H1 (cell line): ENCODE results near the gene WFDC1. TPM values are rescaled to one million over a fixed set of nuclear protein-coding genes. Genes with fewer than 3 reads are reported as not detected.

Experiments used
- CTCF ChIA-PET: fragments of 300-600 bp; sonication (Branson Sonifier 250); formaldehyde crosslinking; loops from one replicate; lab custom pipeline; 2021; ENCODE audit not compliant: partially characterized antibody; lab: Charles Lee
- POLR2A ChIA-PET: fragments of 300-600 bp; sonication (Branson Sonifier 250); formaldehyde crosslinking; loops from one replicate; lab custom pipeline; 2021; ENCODE audit warnings: inconsistent platforms; ENCODE audit not compliant: partially characterized antibody; lab: Charles Lee
- DNase-seq, 2 experiments: peaks; one replicate each; pipeline versions ENCODE4 v3.0.0 to v3.0.0-alpha.2; 2010 to 2022; ENCODE audit warnings: low spot score in 2 of 2, low read depth in 1 of 2, mixed read lengths in 1 of 2
- FAIRE-seq: peaks from 2 replicates; lab custom pipeline; 2011; peaks lifted over from hg19 to GRCh38; lab: Jason Lieb, UNC
- H2AFZ ChIP-seq: 2 replicates; pipeline ENCODE4 v1.8.1; 2012; ENCODE audit warnings: low read length, inconsistent platforms
- H2AK5ac ChIP-seq: 2 replicates; pipeline ENCODE4 v1.6.1; 2013; ENCODE audit warnings: low read depth, low read length
- H2BK120ac ChIP-seq: replicated peaks from 2 replicates; pipeline ENCODE3; 2013; ENCODE audit warnings: low read depth, low read length, inconsistent platforms
- H2BK12ac ChIP-seq: 2 replicates; pipeline ENCODE4 v1.6.1; 2013; ENCODE audit warnings: low read depth, low read length
- H2BK15ac ChIP-seq: 2 replicates; pipeline ENCODE4 v1.6.1; 2013; ENCODE audit warnings: low read length
- H2BK20ac ChIP-seq: 2 replicates; pipeline ENCODE4 v1.6.1; 2013; ENCODE audit warnings: low read length
- H2BK5ac ChIP-seq: 2 replicates; pipeline ENCODE4 v1.6.1; 2013; ENCODE audit warnings: low read depth, low read length
- H3K14ac ChIP-seq: 2 replicates; pipeline ENCODE4 v1.6.1; 2013; ENCODE audit warnings: inconsistent platforms; ENCODE audit not compliant: insufficient read length
- H3K18ac ChIP-seq: 2 replicates; pipeline ENCODE4 v1.6.1; 2013; ENCODE audit warnings: low read length; ENCODE audit errors: extremely low read depth
- H3K23ac ChIP-seq: 2 replicates; pipeline ENCODE4 v1.6.1; 2013; ENCODE audit warnings: inconsistent platforms; ENCODE audit not compliant: insufficient read length
- H3K23me2 ChIP-seq: 2 replicates; pipeline ENCODE4 v1.6.1; 2013; ENCODE audit warnings: low read depth, low read length
- H3K27ac ChIP-seq: 2 replicates; pipeline ENCODE4 v1.6.1; 2011; ENCODE audit warnings: low read depth, low read length, inconsistent platforms
- H3K27me3 ChIP-seq, 4 experiments: replicated peaks in 1 of 4; 1 replicate in 1 of 4; 2 replicates in 3 of 4; pipeline versions ENCODE4 v1.6.1 to v1.8.1; 2011 to 2013; ENCODE audit warnings: low read length in 3 of 4, mild to moderate bottlenecking in 3 of 4, inconsistent platforms in 2 of 4, mixed read lengths in 2 of 4, moderate library complexity in 1 of 4; ENCODE audit not compliant: control insufficient read depth in 3 of 4, insufficient read depth in 3 of 4; ENCODE audit errors: extremely low read depth in 1 of 4
- H3K36me3 ChIP-seq, 4 experiments: 2 replicates each; pipeline versions ENCODE4 v1.6.1 to v1.8.1; 2011 to 2013; ENCODE audit warnings: mild to moderate bottlenecking in 4 of 4, low read length in 3 of 4, moderate library complexity in 2 of 4, control low read depth in 1 of 4, inconsistent platforms in 1 of 4; ENCODE audit not compliant: insufficient read depth in 4 of 4, control insufficient read depth in 2 of 4
- H3K4ac ChIP-seq: replicated peaks from 2 replicates; pipeline ENCODE3; 2013; ENCODE audit warnings: low read length, low read depth, mixed read lengths, inconsistent platforms; ENCODE audit not compliant: insufficient read length
- H3K4me1 ChIP-seq, 4 experiments: replicated peaks in 1 of 4; 1 replicate in 1 of 4; 2 replicates in 3 of 4; pipeline versions ENCODE4 v1.6.1 to v1.8.1; 2011 to 2013; ENCODE audit warnings: low read length in 3 of 4, inconsistent platforms in 2 of 4, mixed read lengths in 1 of 4; ENCODE audit not compliant: insufficient read depth in 4 of 4, control insufficient read depth in 3 of 4
- H3K4me2 ChIP-seq, 2 experiments: 2 replicates each; pipeline versions ENCODE4 v1.6.1 to v1.8.1; 2011 to 2013; ENCODE audit warnings: low read depth in 2 of 2, low read length in 2 of 2, control low read depth in 1 of 2, inconsistent platforms in 1 of 2, mild to moderate bottlenecking in 1 of 2; ENCODE audit not compliant: insufficient read depth in 1 of 2
- H3K4me3 ChIP-seq, 4 experiments: fragments of 200-600, 300-600 bp in 1 of 4; sonication (generic), shearing (Covaris generic), sonication (Bioruptor Twin) in 1 of 4; 2 replicates each; pipeline versions ENCODE4 v1.5.1 to v1.8.1; 2011 to 2016; ENCODE audit warnings: low read length in 4 of 4, low read depth in 3 of 4, control low read depth in 2 of 4, inconsistent platforms in 2 of 4, mild to moderate bottlenecking in 2 of 4, mixed read lengths in 1 of 4, moderate library complexity in 1 of 4; ENCODE audit not compliant: insufficient read depth in 2 of 4; ENCODE audit errors: extremely low read depth in 1 of 4
- H3K56ac ChIP-seq: replicated peaks from 2 replicates; pipeline ENCODE3; 2013; ENCODE audit warnings: low read depth, mild to moderate bottlenecking, mixed read lengths, low read length, inconsistent platforms; ENCODE audit not compliant: insufficient read length
- H3K79me1 ChIP-seq: 2 replicates; pipeline ENCODE4 v1.6.1; 2013; ENCODE audit warnings: low read depth, low read length, control low read depth
- H3K79me2 ChIP-seq, 2 experiments: 2 replicates each; pipeline versions ENCODE4 v1.6.1 to v1.8.1; 2012 to 2013; ENCODE audit warnings: low read length in 2 of 2, mild to moderate bottlenecking in 2 of 2, inconsistent platforms in 1 of 2; ENCODE audit not compliant: insufficient read depth in 2 of 2, control insufficient read depth in 1 of 2
- H3K9ac ChIP-seq, 4 experiments: replicated peaks in 1 of 4; 1 replicate in 1 of 4; 2 replicates in 3 of 4; pipeline versions ENCODE4 v1.6.1 to v1.8.1; 2011 to 2013; ENCODE audit warnings: low read depth in 3 of 4, low read length in 3 of 4, control low read depth in 2 of 4, mild to moderate bottlenecking in 2 of 4, moderate library complexity in 2 of 4, inconsistent platforms in 1 of 4; ENCODE audit errors: extremely low read depth in 1 of 4
- H3K9me3 ChIP-seq, 2 experiments: 2 replicates each; pipeline versions ENCODE4 v1.6.1 to v1.8.1; 2012 to 2013; ENCODE audit warnings: mild to moderate bottlenecking in 2 of 2, moderate library complexity in 2 of 2, control low read depth in 1 of 2, inconsistent platforms in 1 of 2, low read depth in 1 of 2, low read length in 1 of 2, mixed read lengths in 1 of 2; ENCODE audit not compliant: insufficient read depth in 2 of 2
- H4K20me1 ChIP-seq, 2 experiments: replicated peaks in 1 of 2; 2 replicates each; pipeline versions ENCODE3 to v1.8.1; 2011 to 2013; ENCODE audit warnings: inconsistent platforms in 2 of 2, low read length in 2 of 2, mild to moderate bottlenecking in 1 of 2; ENCODE audit not compliant: insufficient read depth in 2 of 2, control insufficient read depth in 1 of 2
- H4K5ac ChIP-seq: 2 replicates; pipeline ENCODE4 v1.6.1; 2013; ENCODE audit warnings: low read length, low read depth, mixed read lengths, inconsistent platforms; ENCODE audit not compliant: insufficient read length
- H4K8ac ChIP-seq: 2 replicates; pipeline ENCODE4 v1.8.0; 2013; ENCODE audit warnings: mild to moderate bottlenecking, moderate library complexity, low read length, inconsistent platforms; ENCODE audit not compliant: insufficient read depth; ENCODE audit errors: extremely low read depth
- H4K91ac ChIP-seq: replicated peaks from 2 replicates; pipeline ENCODE3; 2013; ENCODE audit warnings: low read length, mixed read lengths, inconsistent platforms; ENCODE audit not compliant: insufficient read length
- NRF1 ChIP-seq: IDR thresholded peaks from 2 replicates; pipeline ENCODE4 v1.6.1; 2011; ENCODE audit warnings: mild to moderate bottlenecking, low read depth, low read length, improper control_type of control experiment
- WGBS, 2 experiments: shearing (Covaris generic) in 1 of 2; methylation state at CpG; one replicate each; pipeline versions ENCODE4 v1.1.6 to v1.1.7; 2013 to 2015; ENCODE audit warnings: low lambda C conversion rate in 2 of 2, mixed read lengths in 2 of 2, inconsistent platforms in 1 of 2, low coverage in 1 of 2, missing lambda C conversion rate in 1 of 2; ENCODE audit not compliant: insufficient replicate concordance in 2 of 2, insufficient coverage in 1 of 2, insufficient read length in 1 of 2; ENCODE audit errors: extremely low coverage in 1 of 2, missing lambda C conversion rate in 1 of 2; 5-methylcytosine and 5-hydroxymethylcytosine counted together
- polyA plus RNA-seq, 7 experiments: library from polyadenylated mRNA; depleted of rRNA in 3 of 7; stranded (reverse) in 5 of 7; unstranded in 2 of 7; fragments of >200 nt in 5 of 7; fragments of 200-250 nt in 2 of 7; gene quantifications; 1 replicate in 5 of 7; 2 replicates in 1 of 7; 4 replicates in 1 of 7; pipeline versions ENCODE4 v1.2.1 to v1.2.3, GENCODE V29; 2011 to 2013; ENCODE audit warnings: missing spikeins in 2 of 7, mixed read lengths in 2 of 7
- total RNA-seq: library from RNA; stranded (reverse); fragmentation: NEBNext Ultra II Directional; extraction: Animal tissue kit (Norgen Biotek cat#: 25700); gene quantifications from 2 replicates; pipeline ENCODE4 v1.2.1, GENCODE V29; 2021

Gene WFDC1
- total and polyA plus RNA-seq, 2 of the 8 experiments (the other 6 are each of a cell fraction or from before 2014, with no cell fraction given), result 0.70 to 1.1 TPM

- Histone ChIP-seq H3K4me2 (no peak overlapping the region), H4K5ac (no peak overlapping the region), H3K56ac (no peak overlapping the region), H4K91ac (no peak overlapping the region), H3K14ac (no peak overlapping the region), H2BK15ac (no peak overlapping the region), H3K79me1 (no peaks in the 10 kb centered on the region), H4K8ac (no peak overlapping the region), H2BK12ac (no peak overlapping the region), H3K4ac (no peak overlapping the region), H3K36me3 (no peaks in the 10 kb centered on the region), H2BK5ac (no peak overlapping the region), H3K23ac (no peak overlapping the region), H3K27me3 (no peaks in the 10 kb centered on the region), H3K9me3 (no peaks in the 10 kb centered on the region), H3K4me3 (no peak overlapping the region), H2BK20ac (no peak overlapping the region), H3K4me1 (peaks cover 0 to 5% (median 3%) of the 10 kb centered on the region in 4 experiments; a peak in 5 of 7 replicates), H2BK120ac (no peak overlapping the region), H3K18ac (no peak overlapping the region), H3K27ac (no peak overlapping the region), H4K20me1 (no peaks in the 10 kb centered on the region), H2AK5ac (no peak overlapping the region), H3K23me2 (no peaks in the 10 kb centered on the region), H2AFZ (no peak overlapping the region), H3K79me2 (no peaks in the 10 kb centered on the region), H3K9ac (no peak overlapping the region)
- CTCF ChIA-PET, result no interaction called here
- POLR2A ChIA-PET, result no interaction called here
- DNase-seq (no peak), FAIRE-seq (no peak)
- 94% methylated on average over 5 of the region's 5 CpGs; no CpG with 5 or more reads in 1 of the 2 experiments for WGBS, 2 experiments
- no peak for TF ChIP-seq NRF1
Measured at GRCh38 chr16:84361546-84361945, 66.9 kb downstream of the WFDC1 start.
